Endodermal cell (in vitro differentiated cells): Measurements from ENCODE around the gene IFIT2. TPM values are rescaled to one million over a fixed set of nuclear protein-coding genes. Genes with fewer than 3 reads are reported as not detected.
"Not testable (repeated sequence)": the region's sequence is repeated elsewhere in the genome, so short reads cannot be mapped to it uniquely, and the experiment has no call there.

Experiments used
- DNase-seq: peaks from one replicate; pipeline ENCODE4 v3.0.0-alpha.2; 2017
- H3K27ac ChIP-seq: 2 replicates; pipeline ENCODE4 v1.5.1; 2013; ENCODE audit warnings: mild to moderate bottlenecking, low read depth, low read length, moderate library complexity
- H3K27me3 ChIP-seq: 2 replicates; pipeline ENCODE4 v1.6.1; 2013; ENCODE audit warnings: mild to moderate bottlenecking, low read length, moderate library complexity; ENCODE audit not compliant: insufficient read depth, control insufficient read depth, poor library complexity, severe bottlenecking
- H3K36me3 ChIP-seq: 2 replicates; pipeline ENCODE4 v1.7.0; 2013; ENCODE audit warnings: mild to moderate bottlenecking, low read length, moderate library complexity; ENCODE audit not compliant: control insufficient read depth, insufficient read depth
- H3K4me1 ChIP-seq: one replicate; pipeline ENCODE4 v1.7.0; 2013; ENCODE audit warnings: low read length; ENCODE audit not compliant: control insufficient read depth, insufficient read depth
- H3K4me3 ChIP-seq: 2 replicates; pipeline ENCODE4 v1.5.1; 2013; ENCODE audit warnings: mild to moderate bottlenecking, low read length, moderate library complexity
- H3K9ac ChIP-seq: 2 replicates; pipeline ENCODE4 v1.6.1; 2013; ENCODE audit warnings: mild to moderate bottlenecking, low read length, moderate library complexity; ENCODE audit not compliant: poor library complexity, severe bottlenecking; ENCODE audit errors: extremely low read depth
- H3K9me3 ChIP-seq: 2 replicates; pipeline ENCODE4 v1.6.1; 2013; ENCODE audit warnings: mild to moderate bottlenecking, low read length, moderate library complexity; ENCODE audit not compliant: control insufficient read depth
- H3K27ac Mint-ChIP-seq: 2 replicates; pipeline ENCODE4 v1.8.0; 2020; ENCODE audit warnings: mixed read lengths
- H3K27me3 Mint-ChIP-seq: 2 replicates; pipeline ENCODE4 v1.8.0; 2021; ENCODE audit warnings: mild to moderate bottlenecking, mixed read lengths; ENCODE audit not compliant: insufficient read depth
- H3K36me3 Mint-ChIP-seq: 2 replicates; pipeline ENCODE4 v1.8.0; 2020; ENCODE audit warnings: low read depth, mixed read lengths
- H3K4me1 Mint-ChIP-seq: 2 replicates; pipeline ENCODE4 v1.8.0; 2020; ENCODE audit warnings: mixed read lengths
- H3K4me3 Mint-ChIP-seq: 2 replicates; pipeline ENCODE4 v1.8.0; 2020; ENCODE audit warnings: mild to moderate bottlenecking, moderate library complexity, mixed read lengths
- H3K9me3 Mint-ChIP-seq: 2 replicates; pipeline ENCODE4 v1.8.0; 2020; ENCODE audit warnings: mild to moderate bottlenecking, mixed read lengths
- WGBS, 2 experiments: methylation state at CpG; one replicate each; pipeline versions ENCODE4 v1.1.5 to v1.1.7; 2013; ENCODE audit warnings: missing lambda C conversion rate in 2 of 2, mixed read lengths in 1 of 2; ENCODE audit not compliant: insufficient coverage in 1 of 2, insufficient read length in 1 of 2; 5-methylcytosine and 5-hydroxymethylcytosine counted together
- total RNA-seq, 2 donors: library from RNA; stranded (reverse); fragmentation: NEBNext Ultra II Directional in 1 of 2; extraction: Animal tissue kit (Norgen Biotek cat#: 25700) in 1 of 2; gene quantifications; 2 replicates in 1 of 2; 3 replicates in 1 of 2; pipeline ENCODE4 v1.2.1, GENCODE V29; 2021
- TF ChIP-seq, protein P1 (sequence below): fragments of 200-600 bp; sonication (generic); conservative IDR thresholded peaks from 2 replicates; pipeline ENCODE4 v1.5.0; 2021; ENCODE audit warnings: antibody characterized with exemption, mild to moderate bottlenecking

The IFIT2 gene
- total RNA-seq, 2 donors from 2014 or later = 0.37 TPM; not detected in 1

DNA sequence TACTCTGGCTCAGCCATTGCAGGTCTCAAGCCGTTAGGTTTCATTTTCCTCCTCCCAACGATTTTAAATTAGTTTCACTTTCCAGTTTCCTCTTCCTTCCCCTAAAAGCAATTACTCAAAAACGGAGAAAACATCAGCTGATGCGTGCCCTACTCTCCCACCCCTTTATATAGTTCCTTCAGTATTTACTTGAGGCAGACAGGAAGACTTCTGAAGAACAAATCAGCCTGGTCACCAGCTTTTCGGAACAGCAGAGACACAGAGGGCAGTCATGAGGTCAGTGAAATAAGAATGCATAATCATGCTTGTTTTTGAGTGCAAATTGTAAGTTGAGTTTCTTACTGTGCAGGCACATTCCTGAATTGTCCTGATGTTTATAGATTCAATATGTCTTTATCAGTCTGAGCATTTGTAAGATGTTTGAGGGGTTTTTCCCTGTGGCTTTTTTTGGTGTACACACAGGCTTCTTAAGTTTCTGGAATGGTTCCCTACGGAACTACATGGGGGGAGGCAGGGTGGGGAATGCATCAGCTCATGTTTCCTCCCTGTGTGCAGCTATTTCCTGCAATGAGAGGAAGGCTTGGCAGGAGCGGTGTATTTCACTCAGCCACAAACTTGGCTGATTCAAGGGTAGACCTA lies 26.1 kb downstream of the IFIT2 start, which contains the start of gene IFIT3:
Gene IFIT3, plus strand, starts transcription at position 195 of the 639 bp plus-strand sequence. Its CDS starts 77 bp downstream, at position 272.
- WGBS, 2 experiments = 56 to 77% methylated on average over 5 to 7 of the region's 7 CpGs
- TF ChIP-seq, protein P1, sequence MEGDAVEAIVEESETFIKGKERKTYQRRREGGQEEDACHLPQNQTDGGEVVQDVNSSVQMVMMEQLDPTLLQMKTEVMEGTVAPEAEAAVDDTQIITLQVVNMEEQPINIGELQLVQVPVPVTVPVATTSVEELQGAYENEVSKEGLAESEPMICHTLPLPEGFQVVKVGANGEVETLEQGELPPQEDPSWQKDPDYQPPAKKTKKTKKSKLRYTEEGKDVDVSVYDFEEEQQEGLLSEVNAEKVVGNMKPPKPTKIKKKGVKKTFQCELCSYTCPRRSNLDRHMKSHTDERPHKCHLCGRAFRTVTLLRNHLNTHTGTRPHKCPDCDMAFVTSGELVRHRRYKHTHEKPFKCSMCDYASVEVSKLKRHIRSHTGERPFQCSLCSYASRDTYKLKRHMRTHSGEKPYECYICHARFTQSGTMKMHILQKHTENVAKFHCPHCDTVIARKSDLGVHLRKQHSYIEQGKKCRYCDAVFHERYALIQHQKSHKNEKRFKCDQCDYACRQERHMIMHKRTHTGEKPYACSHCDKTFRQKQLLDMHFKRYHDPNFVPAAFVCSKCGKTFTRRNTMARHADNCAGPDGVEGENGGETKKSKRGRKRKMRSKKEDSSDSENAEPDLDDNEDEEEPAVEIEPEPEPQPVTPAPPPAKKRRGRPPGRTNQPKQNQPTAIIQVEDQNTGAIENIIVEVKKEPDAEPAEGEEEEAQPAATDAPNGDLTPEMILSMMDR = no peak
- Histone ChIP-seq H3K9me3 (no peaks in the 10 kb centered on the region), H3K4me1 (peaks cover 16% of the 10 kb centered on the region), H3K36me3 (no peaks in the 10 kb centered on the region), H3K4me3 (no peak within 1 kb of the TSS), H3K9ac (no peak within 1 kb of the TSS), H3K27me3 (no peaks in the 10 kb centered on the region), H3K27ac (peak within 1 kb of the TSS; percentile 92)
- Mint-ChIP-seq H3K27me3 (no peaks in the 10 kb centered on the region), H3K36me3 (no peaks in the 10 kb centered on the region), H3K9me3 (no peaks in the 10 kb centered on the region), H3K4me1 (peaks cover 38% of the 10 kb centered on the region), H3K4me3 (no peak within 1 kb of the TSS), H3K27ac (peak within 1 kb of the TSS; percentile 90)
- DNase-seq = no peak

DNA sequence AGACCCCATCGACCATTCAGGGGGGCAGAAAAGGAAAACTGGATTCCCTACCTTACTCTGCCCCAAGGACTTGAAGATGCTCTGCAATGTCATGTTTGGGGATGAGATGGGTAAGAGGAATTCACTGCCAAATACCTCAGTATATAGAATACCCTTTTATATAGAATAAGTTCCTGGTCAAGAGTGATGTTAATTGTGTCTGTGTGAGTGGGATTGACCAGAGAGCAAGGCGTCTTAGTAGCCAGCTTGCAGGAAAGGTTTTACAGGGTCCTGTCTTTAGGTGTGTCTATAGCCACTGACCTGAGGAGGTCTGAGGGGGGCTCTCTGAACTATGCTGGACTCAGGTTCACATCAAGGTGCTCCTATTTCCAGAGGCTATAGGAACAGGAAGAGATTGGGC lies 27.3 kb downstream of the IFIT2 start:
- WGBS, 2 experiments = 92% methylated on average over 1 of the region's 2 CpGs; no CpG with 5 or more reads in 1 of the 2 experiments
- Histone ChIP-seq H3K4me3 (no peak overlapping the region), H3K27ac (no peak overlapping the region), H3K9ac (no peak overlapping the region), H3K27me3 (no peaks in the 10 kb centered on the region), H3K36me3 (no peaks in the 10 kb centered on the region), H3K4me1 (peaks cover 22% of the 10 kb centered on the region), H3K9me3 (no peaks in the 10 kb centered on the region)
- Mint-ChIP-seq H3K27me3 (no peaks in the 10 kb centered on the region), H3K4me3 (no peak overlapping the region), H3K4me1 (peaks cover 50% of the 10 kb centered on the region), H3K36me3 (no peaks in the 10 kb centered on the region), H3K27ac (no peak overlapping the region), H3K9me3 (no peaks in the 10 kb centered on the region)
- DNase-seq = no peak
- TF ChIP-seq, protein P1 = no peak

DNA sequence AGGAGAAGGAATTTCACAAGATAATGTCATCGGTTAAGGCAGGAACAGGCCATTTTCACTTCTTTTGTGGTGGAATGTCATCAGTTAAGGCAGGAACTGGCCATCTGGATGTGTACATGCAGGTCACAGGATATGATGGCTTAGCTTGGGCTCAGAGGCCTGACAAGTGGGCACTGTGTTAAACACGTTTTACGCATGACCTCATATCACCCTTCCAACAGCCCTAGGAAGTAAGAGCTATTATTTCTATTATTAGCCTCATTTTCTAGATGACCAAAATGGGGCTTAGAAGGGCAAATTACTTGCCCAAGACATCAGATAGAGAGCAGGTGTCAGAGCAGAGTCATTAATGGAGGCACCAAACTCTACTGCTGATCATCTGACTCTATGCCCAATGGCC lies 28.2 kb downstream of the IFIT2 start:
- not testable (repeated sequence) for H3K27ac ChIP-seq, H3K36me3 ChIP-seq, H3K9ac ChIP-seq, H3K9me3 Mint-ChIP-seq, H3K36me3 Mint-ChIP-seq, H3K27me3 Mint-ChIP-seq, H3K9me3 ChIP-seq, H3K4me3 ChIP-seq, H3K27me3 ChIP-seq, DNase-seq, H3K4me3 Mint-ChIP-seq
- H3K4me1 ChIP-seq = peaks cover 24% of the 10 kb centered on the region
- Mint-ChIP-seq H3K4me1 (peaks cover 51% of the 10 kb centered on the region), H3K27ac (peak overlapping the region; percentile 40)
- 93% methylated on average over 3 of the region's 3 CpGs; no CpG with 5 or more reads in 1 of the 2 experiments for WGBS, 2 experiments
